HCT116 (cell line): ENCODE results near the gene CLSTN3. TPM values are rescaled to one million over a fixed set of nuclear protein-coding genes. Genes with fewer than 3 reads are reported as not detected.

Experiments
- ATAC-seq: fragments of 200-7000 bp; cut with Tn5 transposase; 2 replicates; pipeline ENCODE4 v1.9.1; 2020; ENCODE audit warnings: mild to moderate bottlenecking, moderate library complexity
- BruUV-seq: library from RNA; stranded (reverse); fragments of 400-500 nt; replicated peaks from 2 replicates; lab custom pipeline; 2021; lab: Mats Ljungman, UMichigan
- CTCF ChIA-PET: fragments of 300-600 bp; sonication (Branson Sonifier 250); formaldehyde crosslinking; loops from one replicate; lab custom pipeline; 2021; ENCODE audit warnings: antibody characterized with exemption; lab: Charles Lee
- POLR2A ChIA-PET: fragments of 300-600, 350-600 bp; sonication (Branson Sonifier 250); formaldehyde crosslinking; loops from one replicate; lab custom pipeline; 2021; ENCODE audit warnings: antibody characterized with exemption; lab: Charles Lee
- RAD21 ChIA-PET, 2 experiments: fragments of 300-600 bp; sonication (Branson Sonifier 250); formaldehyde crosslinking; loops; one replicate each; lab custom pipeline; 2023; ENCODE audit warnings: low total read pairs in 2 of 2; ENCODE audit not compliant: uncharacterized antibody in 2 of 2, unreplicated experiment in 2 of 2, low non-redundant PET in 1 of 2; lab: Charles Lee
- DNase-seq: peaks from one replicate; pipeline ENCODE4 v3.0.0-alpha.2; 2010; ENCODE audit warnings: low read depth, low spot score
- H2AFZ ChIP-seq: fragments of 200-600 bp; shearing (Covaris generic), sonication (generic); 2 replicates; pipeline ENCODE4 v1.6.1; 2017; ENCODE audit warnings: low read depth, mixed run types, mixed read lengths, antibody characterized with exemption, low read length; ENCODE audit not compliant: poor library complexity, severe bottlenecking
- H3K27ac ChIP-seq: 2 replicates; pipeline ENCODE4 v1.5.1; 2012; ENCODE audit warnings: low read depth, low read length
- H3K27me3 ChIP-seq: fragments of 200-600 bp; sonication (generic); 2 replicates; pipeline ENCODE4 v1.6.1; 2016; ENCODE audit warnings: mixed run types, low read length, mixed read lengths; ENCODE audit not compliant: insufficient read depth
- H3K36me3 ChIP-seq, 2 experiments: fragments of 200-500 bp in 1 of 2; fragments of 200-600 bp in 1 of 2; sonication (Bioruptor generic) in 1 of 2; sonication (generic) in 1 of 2; 2 replicates each; pipeline versions ENCODE4 v1.5.1 to v1.6.1; 2014 to 2016; ENCODE audit warnings: low read length in 2 of 2, inconsistent platforms in 1 of 2, mixed read lengths in 1 of 2, mixed run types in 1 of 2; ENCODE audit not compliant: insufficient read depth in 2 of 2, control insufficient read depth in 1 of 2
- H3K4me1 ChIP-seq, 2 experiments: fragments of 200-600 bp in 1 of 2; sonication (generic) in 1 of 2; 2 replicates each; pipeline versions ENCODE4 v1.5.1 to v1.6.1; 2012 to 2017; ENCODE audit warnings: low read length in 2 of 2, inconsistent platforms in 1 of 2, mild to moderate bottlenecking in 1 of 2, mixed read lengths in 1 of 2, mixed run types in 1 of 2, moderate library complexity in 1 of 2; ENCODE audit not compliant: insufficient read depth in 2 of 2, control insufficient read depth in 1 of 2
- H3K4me2 ChIP-seq: fragments of 200-600 bp; sonication (generic); 2 replicates; pipeline ENCODE4 v1.6.1; 2017; ENCODE audit warnings: mixed run types, low read length, mixed read lengths
- H3K4me3 ChIP-seq, 2 experiments: fragments of 200-600 bp in 1 of 2; sonication (generic) in 1 of 2; replicated peaks in 1 of 2; 2 replicates each; pipeline ENCODE4 v1.5.1; 2011 to 2016; ENCODE audit warnings: low read length in 2 of 2, control low read depth in 1 of 2, low read depth in 1 of 2, mild to moderate bottlenecking in 1 of 2, mixed read lengths in 1 of 2, mixed run types in 1 of 2
- H3K79me2 ChIP-seq: fragments of 200-600 bp; sonication (generic); 2 replicates; pipeline ENCODE4 v1.6.1; 2017; ENCODE audit warnings: mild to moderate bottlenecking, mixed run types, low read length, moderate library complexity, mixed read lengths; ENCODE audit not compliant: insufficient read depth
- H3K9ac ChIP-seq: fragments of 200-600 bp; sonication (generic); 2 replicates; pipeline ENCODE4 v1.6.1; 2016; ENCODE audit warnings: low read length, mixed read lengths
- H3K9me2 ChIP-seq: fragments of 200-600 bp; sonication (generic), shearing (Covaris generic); 2 replicates; pipeline ENCODE4 v1.6.1; 2017; ENCODE audit warnings: mixed run types, mild to moderate bottlenecking, moderate library complexity; ENCODE audit not compliant: insufficient read depth
- H3K9me3 ChIP-seq, 2 experiments: fragments of 200-500 bp in 1 of 2; fragments of 200-600 bp in 1 of 2; sonication (Bioruptor generic) in 1 of 2; sonication (generic) in 1 of 2; 2 replicates each; pipeline ENCODE4 v1.6.1; 2014 to 2017; ENCODE audit warnings: low read length in 2 of 2, mixed read lengths in 2 of 2, inconsistent platforms in 1 of 2, low read depth in 1 of 2, mild to moderate bottlenecking in 1 of 2, mixed run types in 1 of 2, moderate library complexity in 1 of 2; ENCODE audit not compliant: control insufficient read depth in 1 of 2, insufficient read depth in 1 of 2
- H4K20me1 ChIP-seq: fragments of 200-600 bp; sonication (generic), shearing (Covaris generic); 2 replicates; pipeline ENCODE4 v1.6.1; 2017; ENCODE audit warnings: mixed run types, mild to moderate bottlenecking, moderate library complexity; ENCODE audit not compliant: insufficient read depth
- CBX3 ChIP-seq: IDR thresholded peaks from 2 replicates; pipeline ENCODE4 v1.6.1; 2012; ENCODE audit warnings: low read depth
- CEBPB ChIP-seq: IDR thresholded peaks from 2 replicates; pipeline ENCODE4 v1.6.1; 2012; ENCODE audit warnings: low read depth
- ELF1 ChIP-seq: IDR thresholded peaks from 2 replicates; pipeline ENCODE4 v1.6.1; 2012; ENCODE audit warnings: low read depth, borderline replicate concordance
- EZH2phosphoT487 ChIP-seq: fragments of 200-600 bp; IDR thresholded peaks from 2 replicates; pipeline ENCODE4 v1.6.1; 2018; ENCODE audit warnings: antibody characterized with exemption, borderline replicate concordance
- FOSL1 ChIP-seq: IDR thresholded peaks from 2 replicates; pipeline ENCODE4 v1.6.1; 2012; ENCODE audit warnings: low read depth
- POLR2A ChIP-seq: IDR thresholded peaks from 2 replicates; pipeline ENCODE4 v1.7.0; 2011; ENCODE audit warnings: borderline replicate concordance; ENCODE audit not compliant: insufficient read depth, insufficient read length; ENCODE audit errors: extremely low read depth
- POLR2AphosphoS5 ChIP-seq: IDR thresholded peaks from 2 replicates; pipeline ENCODE4 v1.6.1; 2011; ENCODE audit warnings: mild to moderate bottlenecking, low read depth, low read length, moderate library complexity
- SP1 ChIP-seq: IDR thresholded peaks from 2 replicates; pipeline ENCODE4 v1.6.1; 2012; ENCODE audit warnings: low read depth
- TCF7L2 ChIP-seq: IDR thresholded peaks from 2 replicates; pipeline ENCODE4 v1.7.0; 2011; ENCODE audit warnings: borderline replicate concordance, inconsistent platforms; ENCODE audit not compliant: insufficient read depth, insufficient read length; ENCODE audit errors: extremely low read depth
- ZFX ChIP-seq: fragments of 450-650 bp; IDR thresholded peaks from 2 replicates; pipeline ENCODE4 v1.6.1; 2017
- ZNF274 ChIP-seq: fragments of 200-500 bp; sonication (Bioruptor generic); IDR thresholded peaks from 2 replicates; pipeline ENCODE4 v1.6.1; 2014; ENCODE audit warnings: mild to moderate bottlenecking, low read depth, low read length, inconsistent platforms
- intact Hi-C: fragments of 100-400 bp; cut with micrococcal nuclease; formaldehyde crosslinking; loops from 2 replicates; pipeline ENCODE4 v1.10.0; 2022
- total RNA-seq: library from RNA; stranded (reverse); gene quantifications from one replicate; pipeline ENCODE4 v1.2.1, GENCODE V29; 2021; ENCODE audit not compliant: unreplicated experiment
- TF ChIP-seq, protein P1 (sequence below): IDR thresholded peaks from 2 replicates; pipeline ENCODE4 v1.6.1; 2012; ENCODE audit warnings: low read depth
- TF ChIP-seq, protein P2 (sequence below): IDR thresholded peaks from 2 replicates; pipeline ENCODE4 v1.6.1; 2011; ENCODE audit warnings: mild to moderate bottlenecking, low read length, moderate library complexity; ENCODE audit not compliant: insufficient replicate concordance; ENCODE audit errors: extremely low read depth
- TF ChIP-seq, protein P3 (sequence below): IDR thresholded peaks from 2 replicates; pipeline ENCODE4 v1.6.1; 2012
- TF ChIP-seq, protein P4 (sequence below), 3 experiments: fragments of 200-600 bp in 1 of 3; sonication (generic) in 1 of 3; IDR thresholded peaks in 2 of 3; conservative IDR thresholded peaks in 1 of 3; 2 replicates each; pipeline ENCODE4 v1.5.1; 2012 to 2017; ENCODE audit warnings: low read depth in 2 of 3, low read length in 2 of 3, antibody characterized with exemption in 1 of 3, borderline replicate concordance in 1 of 3, control low read depth in 1 of 3, mild to moderate bottlenecking in 1 of 3, mixed read lengths in 1 of 3, mixed run types in 1 of 3, moderate library complexity in 1 of 3; ENCODE audit not compliant: insufficient read depth in 1 of 3

The CLSTN3 gene
- total RNA-seq, 1 experiment from 2014 or later, result 23.0 TPM

DNA sequence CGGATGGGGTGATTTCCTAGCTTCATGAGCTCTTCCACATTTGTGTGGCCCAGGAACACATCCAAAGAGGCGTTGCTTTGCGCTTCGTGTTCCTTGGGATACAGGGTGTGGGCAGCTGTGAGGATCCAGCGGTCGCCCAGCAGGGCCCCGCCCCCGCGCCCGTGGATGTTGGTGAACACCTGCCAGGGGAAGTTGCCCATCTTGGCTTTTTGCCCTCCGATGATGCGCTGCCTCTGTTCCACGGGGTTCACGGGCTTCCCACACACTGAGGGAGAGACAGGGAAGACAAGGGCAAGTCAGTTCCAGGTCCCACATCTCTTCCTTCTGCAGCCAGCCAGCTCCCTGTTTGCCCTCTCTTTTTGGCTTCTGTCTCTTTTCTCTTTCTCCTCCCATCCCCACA is 49.1 kb upstream of the CLSTN3 start:
- H3K9me2 ChIP-seq, result no peaks in the 10 kb centered on the region
- no peak overlapping the region for H2AFZ ChIP-seq
- H3K27ac ChIP-seq, result no peak overlapping the region
- RAD21 ChIA-PET, result no interaction called here
- H3K27me3 ChIP-seq, result no peaks in the 10 kb centered on the region
- H3K4me2 ChIP-seq, result no peak overlapping the region
- H3K9me3 ChIP-seq, result peaks cover 0 to 10% of the 10 kb centered on the region in 2 experiments; a peak in 1 of 4 replicates
- H3K9ac ChIP-seq, result no peak overlapping the region
- H3K79me2 ChIP-seq, result no peaks in the 10 kb centered on the region
- BruUV-seq, result no TSS peak
- CTCF ChIA-PET, result no interaction called here
- DNase-seq (no peak), ATAC-seq (no peak)
- H4K20me1 ChIP-seq, result no peaks in the 10 kb centered on the region
- H3K4me1 ChIP-seq, result peaks cover 2 to 7% of the 10 kb centered on the region in 2 experiments; a peak in 2 of 4 replicates
- POLR2A ChIA-PET, result no interaction called here
- TF ChIP-seq ZNF274, result no peak
- TF ChIP-seq CBX3, result no peak
- TF ChIP-seq, protein P1, sequence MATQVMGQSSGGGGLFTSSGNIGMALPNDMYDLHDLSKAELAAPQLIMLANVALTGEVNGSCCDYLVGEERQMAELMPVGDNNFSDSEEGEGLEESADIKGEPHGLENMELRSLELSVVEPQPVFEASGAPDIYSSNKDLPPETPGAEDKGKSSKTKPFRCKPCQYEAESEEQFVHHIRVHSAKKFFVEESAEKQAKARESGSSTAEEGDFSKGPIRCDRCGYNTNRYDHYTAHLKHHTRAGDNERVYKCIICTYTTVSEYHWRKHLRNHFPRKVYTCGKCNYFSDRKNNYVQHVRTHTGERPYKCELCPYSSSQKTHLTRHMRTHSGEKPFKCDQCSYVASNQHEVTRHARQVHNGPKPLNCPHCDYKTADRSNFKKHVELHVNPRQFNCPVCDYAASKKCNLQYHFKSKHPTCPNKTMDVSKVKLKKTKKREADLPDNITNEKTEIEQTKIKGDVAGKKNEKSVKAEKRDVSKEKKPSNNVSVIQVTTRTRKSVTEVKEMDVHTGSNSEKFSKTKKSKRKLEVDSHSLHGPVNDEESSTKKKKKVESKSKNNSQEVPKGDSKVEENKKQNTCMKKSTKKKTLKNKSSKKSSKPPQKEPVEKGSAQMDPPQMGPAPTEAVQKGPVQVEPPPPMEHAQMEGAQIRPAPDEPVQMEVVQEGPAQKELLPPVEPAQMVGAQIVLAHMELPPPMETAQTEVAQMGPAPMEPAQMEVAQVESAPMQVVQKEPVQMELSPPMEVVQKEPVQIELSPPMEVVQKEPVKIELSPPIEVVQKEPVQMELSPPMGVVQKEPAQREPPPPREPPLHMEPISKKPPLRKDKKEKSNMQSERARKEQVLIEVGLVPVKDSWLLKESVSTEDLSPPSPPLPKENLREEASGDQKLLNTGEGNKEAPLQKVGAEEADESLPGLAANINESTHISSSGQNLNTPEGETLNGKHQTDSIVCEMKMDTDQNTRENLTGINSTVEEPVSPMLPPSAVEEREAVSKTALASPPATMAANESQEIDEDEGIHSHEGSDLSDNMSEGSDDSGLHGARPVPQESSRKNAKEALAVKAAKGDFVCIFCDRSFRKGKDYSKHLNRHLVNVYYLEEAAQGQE, result no peak
- TF ChIP-seq, protein P2, sequence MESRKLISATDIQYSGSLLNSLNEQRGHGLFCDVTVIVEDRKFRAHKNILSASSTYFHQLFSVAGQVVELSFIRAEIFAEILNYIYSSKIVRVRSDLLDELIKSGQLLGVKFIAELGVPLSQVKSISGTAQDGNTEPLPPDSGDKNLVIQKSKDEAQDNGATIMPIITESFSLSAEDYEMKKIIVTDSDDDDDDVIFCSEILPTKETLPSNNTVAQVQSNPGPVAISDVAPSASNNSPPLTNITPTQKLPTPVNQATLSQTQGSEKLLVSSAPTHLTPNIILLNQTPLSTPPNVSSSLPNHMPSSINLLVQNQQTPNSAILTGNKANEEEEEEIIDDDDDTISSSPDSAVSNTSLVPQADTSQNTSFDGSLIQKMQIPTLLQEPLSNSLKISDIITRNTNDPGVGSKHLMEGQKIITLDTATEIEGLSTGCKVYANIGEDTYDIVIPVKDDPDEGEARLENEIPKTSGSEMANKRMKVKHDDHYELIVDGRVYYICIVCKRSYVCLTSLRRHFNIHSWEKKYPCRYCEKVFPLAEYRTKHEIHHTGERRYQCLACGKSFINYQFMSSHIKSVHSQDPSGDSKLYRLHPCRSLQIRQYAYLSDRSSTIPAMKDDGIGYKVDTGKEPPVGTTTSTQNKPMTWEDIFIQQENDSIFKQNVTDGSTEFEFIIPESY, result no peak
- no peak for TF ChIP-seq CEBPB
- TF ChIP-seq FOSL1, result no peak
- TF ChIP-seq, protein P3, sequence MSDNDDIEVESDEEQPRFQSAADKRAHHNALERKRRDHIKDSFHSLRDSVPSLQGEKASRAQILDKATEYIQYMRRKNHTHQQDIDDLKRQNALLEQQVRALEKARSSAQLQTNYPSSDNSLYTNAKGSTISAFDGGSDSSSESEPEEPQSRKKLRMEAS, result no peak
- no peak for TF ChIP-seq ELF1
- TF ChIP-seq SP1, result no peak
- TF ChIP-seq, protein P4, sequence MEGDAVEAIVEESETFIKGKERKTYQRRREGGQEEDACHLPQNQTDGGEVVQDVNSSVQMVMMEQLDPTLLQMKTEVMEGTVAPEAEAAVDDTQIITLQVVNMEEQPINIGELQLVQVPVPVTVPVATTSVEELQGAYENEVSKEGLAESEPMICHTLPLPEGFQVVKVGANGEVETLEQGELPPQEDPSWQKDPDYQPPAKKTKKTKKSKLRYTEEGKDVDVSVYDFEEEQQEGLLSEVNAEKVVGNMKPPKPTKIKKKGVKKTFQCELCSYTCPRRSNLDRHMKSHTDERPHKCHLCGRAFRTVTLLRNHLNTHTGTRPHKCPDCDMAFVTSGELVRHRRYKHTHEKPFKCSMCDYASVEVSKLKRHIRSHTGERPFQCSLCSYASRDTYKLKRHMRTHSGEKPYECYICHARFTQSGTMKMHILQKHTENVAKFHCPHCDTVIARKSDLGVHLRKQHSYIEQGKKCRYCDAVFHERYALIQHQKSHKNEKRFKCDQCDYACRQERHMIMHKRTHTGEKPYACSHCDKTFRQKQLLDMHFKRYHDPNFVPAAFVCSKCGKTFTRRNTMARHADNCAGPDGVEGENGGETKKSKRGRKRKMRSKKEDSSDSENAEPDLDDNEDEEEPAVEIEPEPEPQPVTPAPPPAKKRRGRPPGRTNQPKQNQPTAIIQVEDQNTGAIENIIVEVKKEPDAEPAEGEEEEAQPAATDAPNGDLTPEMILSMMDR (IDR thresholded peaks at IDR 0.05 in 2 of 3, conservative IDR thresholded peaks at IDR 0.05 in 1 of 3; ENCODE audit: borderline replicate concordance in 1 of 3, insufficient read depth in 1 of 3, low read depth in 2 of 3, low read length in 2 of 3), result no peak
- no peak for TF ChIP-seq ZFX
- no peak for TF ChIP-seq POLR2AphosphoS5
- TF ChIP-seq TCF7L2, result no peak
- no peak for TF ChIP-seq EZH2phosphoT487
- TF ChIP-seq POLR2A, result no peak
- no peak overlapping the region for H3K4me3 ChIP-seq
- H3K36me3 ChIP-seq, result no peaks in the 10 kb centered on the region
- intact Hi-C loops, result no loop called here
